Measurements from ENCODE around the gene IRAK3. TPM values are rescaled to one million over a fixed set of nuclear protein-coding genes. Genes with fewer than 3 reads are reported as not detected.

IRAK3 gene
- total and polyA plus RNA-seq, 11 donors, result 2.2 to 11.4 (median 4.7) TPM

- 82 to 86% (median 83%) methylated on average over 3 of the region's 3 CpGs for WGBS, 4 donors
- H3K4me1 ChIP-seq, result peaks cover 0 to 65% (median 36%) of the 10 kb centered on the region in 12 donors
- no peak overlapping the region for H3K27ac ChIP-seq
- no peak overlapping the region for H3K4me3 ChIP-seq
- H3K36me3 ChIP-seq, result peaks cover 0 to 26% (median 11%) of the 10 kb centered on the region in 9 donors
- TF ChIP-seq CTCF (IDR thresholded peaks at IDR 0.05) (no peak), POLR2A (IDR thresholded peaks at IDR 0.05) (no peak)
- H3K9me3 ChIP-seq, result peaks cover 0 to 10% (median 0%) of the 10 kb centered on the region in 12 donors
- intact Hi-C loops (cut with DNase I), result loop anchor here in 5 of 10 donors (10.0 kb wide), 3 partner anchors 70 to 140 kb away; partner anchors contain the start of gene HELB (in 2 of the 5)
- ATAC-seq, result no peak
- H3K27me3 ChIP-seq, result no peaks in the 10 kb centered on the region
- DNase-seq, result no peak
Observed at GRCh38 chr12:66164349-66164821, 24.6 kb upstream of the IRAK3 start.

GRCh38 chr12:66165141-66165540 is 23.9 kb upstream of the IRAK3 start:
- no peak overlapping the region for H3K4me3 ChIP-seq
- WGBS, 4 donors, result 93 to 98% (median 97%) methylated on average over 2 of the region's 2 CpGs

GRCh38 chr12:66166561-66166960 is 22.5 kb upstream of the IRAK3 start:
- no peak for DNase-seq
- Histone ChIP-seq H3K27me3 (no peaks in the 10 kb centered on the region), H3K4me3 (no peak overlapping the region), H3K9me3 (peaks cover 0 to 10% (median 0%) of the 10 kb centered on the region in 12 donors), H3K36me3 (peaks cover 0 to 5% (median 0%) of the 10 kb centered on the region in 9 donors), H3K4me1 (peaks cover 0 to 60% (median 33%) of the 10 kb centered on the region in 12 donors), H3K27ac (no peak overlapping the region)
- no peak for TF ChIP-seq POLR2A (IDR thresholded peaks at IDR 0.05)
- intact Hi-C loops (cut with DNase I), result loop anchor here in 6 of 10 donors (5.0 to 10.0 kb wide), 4 partner anchors 68 to 138 kb away; partner anchors contain the start of gene HELB (in 3 of the 6)
- WGBS, 4 donors, result 85 to 93% (median 89%) methylated on average over 2 of the region's 2 CpGs
- no peak for ATAC-seq

More at GRCh38 chr12:66165141-66165540, 23.9 kb upstream of the IRAK3 start:
- intact Hi-C loops (cut with DNase I), result loop anchor here in 6 of 10 donors (5.0 to 10.0 kb wide), 4 partner anchors 70 to 140 kb away; partner anchors contain the start of gene HELB (in 3 of the 6)
- ATAC-seq (no peak), DNase-seq (no peak)
- no peak overlapping the region for H3K27ac ChIP-seq
- peaks cover 0 to 19% (median 5%) of the 10 kb centered on the region in 9 donors for H3K36me3 ChIP-seq
- H3K4me1 ChIP-seq, result peaks cover 0 to 58% (median 36%) of the 10 kb centered on the region in 12 donors
- H3K9me3 ChIP-seq, result peaks cover 0 to 10% (median 0%) of the 10 kb centered on the region in 12 donors
- TF ChIP-seq POLR2A (IDR thresholded peaks at IDR 0.05), result no peak
- no peak for TF ChIP-seq CTCF (IDR thresholded peaks at IDR 0.05)
- H3K27me3 ChIP-seq, result no peaks in the 10 kb centered on the region

GRCh38 chr12:66168410-66168809 is 20.6 kb upstream of the IRAK3 start:
- Histone ChIP-seq H3K4me1 (peaks cover 0 to 50% (median 17%) of the 10 kb centered on the region in 12 donors), H3K4me3 (peak overlapping the region in 11 of 12 donors; percentile 56 to 90 (median 85)), H3K9me3 (peaks cover 0 to 10% (median 0%) of the 10 kb centered on the region in 12 donors), H3K27me3 (no peaks in the 10 kb centered on the region), H3K36me3 (peaks cover 0 to 5% (median 0%) of the 10 kb centered on the region in 9 donors), H3K27ac (peak overlapping the region in 11 of 12 donors; percentile 94 to 100 (median 99))
- ATAC-seq (no peak), DNase-seq (no peak)
- whole genome bisulfite sequencing, 4 donors, result 81 to 84% (median 82%) methylated on average over 8 of the region's 8 CpGs
- intact Hi-C loops (cut with DNase I), result loop anchor here in 6 of 10 donors (2.0 to 10.0 kb wide), 6 partner anchors 20 to 136 kb away; partner anchors contain the start of genes HELB (in 4 of the 6) and IRAK3 (in 1 of the 6)
- no peak for TF ChIP-seq POLR2A (IDR thresholded peaks at IDR 0.05)
- no peak for TF ChIP-seq CTCF (IDR thresholded peaks at IDR 0.05)
